Measurements from ENCODE around the gene KRTAP10-4.

- TF ChIP-seq CTCF (IDR thresholded peaks at IDR 0.05), result no peak
- no peak for TF ChIP-seq EP300 (IDR thresholded peaks at IDR 0.05)
- TF ChIP-seq POLR2A (IDR thresholded peaks at IDR 0.05), result no peak
These were observed 8.5 kb upstream of the KRTAP10-4 start for GRCh38 chr21:44564886-44565598.
